IMR-90 (cell line): ENCODE measurements around the gene CYB5R3. TPM values are rescaled to one million over a fixed set of nuclear protein-coding genes. Genes with fewer than 3 reads are reported as not detected.
"Not testable (repeated sequence)": the region's sequence is repeated elsewhere in the genome, so short reads cannot be mapped to it uniquely, and the experiment has no call there.

Experiments used
- ATAC-seq: fragments of 200-7000 bp; cut with Tn5 transposase; 2 replicates; pipeline ENCODE4 v1.9.1; 2020; ENCODE audit warnings: low read depth, mild to moderate bottlenecking, moderate library complexity
- BruUV-seq: library from RNA; stranded (reverse); fragments of 400-500 nt; replicated peaks from 2 replicates; lab custom pipeline; 2021; lab: Mats Ljungman, UMichigan
- CTCF ChIA-PET: fragments of 300-600 bp; formaldehyde crosslinking; extraction: SDS; loops from one replicate; lab custom pipeline; 2021; ENCODE audit warnings: antibody characterized with exemption; lab: Yijun Ruan, JAX
- POLR2A ChIA-PET: fragments of 300-600 bp; sonication (Branson Sonifier 250); formaldehyde crosslinking; loops from one replicate; lab custom pipeline; 2022; ENCODE audit warnings: antibody characterized with exemption; ENCODE audit not compliant: unreplicated experiment; lab: Charles Lee
- DNase-seq: peaks from one replicate; pipeline ENCODE4 v3.0.0; 2013
- H2AFZ ChIP-seq: replicated peaks from 2 replicates; pipeline ENCODE3; 2013; ENCODE audit warnings: low read length, mild to moderate bottlenecking; ENCODE audit not compliant: poor library complexity
- H2AK5ac ChIP-seq: 2 replicates; pipeline ENCODE4 v1.6.1; 2013; ENCODE audit warnings: low read depth, low read length, inconsistent platforms
- H2AK9ac ChIP-seq: replicated peaks from 2 replicates; pipeline ENCODE3; 2013; ENCODE audit warnings: mild to moderate bottlenecking, low read depth, low read length, moderate library complexity; ENCODE audit not compliant: poor library complexity
- H2BK120ac ChIP-seq: 2 replicates; pipeline ENCODE4 v1.6.1; 2013; ENCODE audit warnings: low read depth, low read length, inconsistent platforms
- H2BK15ac ChIP-seq: 3 replicates; pipeline ENCODE4 v1.6.1; 2013; ENCODE audit warnings: low read depth, low read length, inconsistent platforms
- H2BK20ac ChIP-seq: 2 replicates; pipeline ENCODE4 v1.6.1; 2013; ENCODE audit warnings: low read depth, mild to moderate bottlenecking, inconsistent platforms, low read length, moderate library complexity
- H2BK5ac ChIP-seq: 2 replicates; pipeline ENCODE4 v1.6.1; 2013; ENCODE audit warnings: mild to moderate bottlenecking, low read depth, low read length, inconsistent platforms; ENCODE audit not compliant: poor library complexity, severe bottlenecking
- H3K14ac ChIP-seq: replicated peaks from 2 replicates; pipeline ENCODE4 v1.6.1; 2013; ENCODE audit warnings: low read depth, low read length, inconsistent platforms
- H3K18ac ChIP-seq: 2 replicates; pipeline ENCODE4 v1.6.1; 2013; ENCODE audit warnings: low read depth, low read length, control low read depth
- H3K23ac ChIP-seq: 2 replicates; pipeline ENCODE4 v1.6.1; 2013; ENCODE audit warnings: low read depth, low read length, inconsistent platforms
- H3K27ac ChIP-seq: 2 replicates; pipeline ENCODE4 v1.5.1; 2013; ENCODE audit warnings: mild to moderate bottlenecking, control low read depth, low read length; ENCODE audit not compliant: insufficient read depth
- H3K27me3 ChIP-seq: 2 replicates; pipeline ENCODE4 v1.6.1; 2013; ENCODE audit warnings: low read length; ENCODE audit not compliant: control insufficient read depth, insufficient read depth
- H3K36me3 ChIP-seq: 2 replicates; pipeline ENCODE4 v1.6.1; 2013; ENCODE audit warnings: low read length, mixed read lengths; ENCODE audit not compliant: control insufficient read depth, insufficient read depth
- H3K4ac ChIP-seq: 2 replicates; pipeline ENCODE4 v1.6.1; 2013; ENCODE audit warnings: low read depth, low read length, inconsistent platforms
- H3K4me1 ChIP-seq: 2 replicates; pipeline ENCODE4 v1.6.1; 2013; ENCODE audit warnings: low read length, mixed read lengths; ENCODE audit not compliant: control insufficient read depth, insufficient read depth
- H3K4me2 ChIP-seq: 2 replicates; pipeline ENCODE4 v1.6.1; 2013; ENCODE audit warnings: low read depth, mild to moderate bottlenecking, control low read depth, low read length, moderate library complexity
- H3K4me3 ChIP-seq: 2 replicates; pipeline ENCODE4 v1.5.1; 2013; ENCODE audit warnings: low read depth, mild to moderate bottlenecking, control low read depth, low read length, moderate library complexity; ENCODE audit not compliant: insufficient read depth
- H3K56ac ChIP-seq: 2 replicates; pipeline ENCODE4 v1.6.1; 2013; ENCODE audit warnings: low read length, inconsistent platforms; ENCODE audit not compliant: insufficient read depth; ENCODE audit errors: extremely low read depth
- H3K79me1 ChIP-seq, 2 experiments: 2 replicates each; pipeline ENCODE4 v1.6.1; 2013; ENCODE audit warnings: low read length in 2 of 2, inconsistent platforms in 1 of 2, low read depth in 1 of 2
- H3K9ac ChIP-seq: 2 replicates; pipeline ENCODE4 v1.6.1; 2013; ENCODE audit warnings: low read depth, low read length, control low read depth
- H3K9me1 ChIP-seq: 2 replicates; pipeline ENCODE4 v1.6.1; 2013; ENCODE audit warnings: low read length, inconsistent platforms; ENCODE audit not compliant: insufficient read depth
- H3K9me3 ChIP-seq: 2 replicates; pipeline ENCODE4 v1.6.1; 2013; ENCODE audit warnings: low read length; ENCODE audit not compliant: control insufficient read depth, insufficient read depth
- H4K20me1 ChIP-seq: 2 replicates; pipeline ENCODE4 v1.6.1; 2013; ENCODE audit warnings: low read length, inconsistent platforms; ENCODE audit not compliant: insufficient read depth
- H4K5ac ChIP-seq: 2 replicates; pipeline ENCODE4 v1.6.1; 2013; ENCODE audit warnings: mild to moderate bottlenecking, low read depth, low read length, control low read depth
- H4K8ac ChIP-seq, 2 experiments: 2 replicates each; pipeline ENCODE4 v1.6.1; 2013; ENCODE audit warnings: low read depth in 2 of 2, low read length in 2 of 2, control low read depth in 1 of 2, inconsistent platforms in 1 of 2
- H4K91ac ChIP-seq: 2 replicates; pipeline ENCODE4 v1.6.1; 2013; ENCODE audit warnings: low read depth, low read length, inconsistent platforms; ENCODE audit not compliant: insufficient read depth
- WGBS, 2 experiments: methylation state at CpG; one replicate each; pipeline versions ENCODE4 v1.1.5 to v1.1.7; 2013; ENCODE audit warnings: missing lambda C conversion rate in 2 of 2; ENCODE audit not compliant: insufficient read length in 1 of 2; ENCODE audit errors: extremely low coverage in 2 of 2; 5-methylcytosine and 5-hydroxymethylcytosine counted together
- dilution Hi-C: fragments of 300-500 bp; cut with HindIII; formaldehyde crosslinking; loops from one replicate; pipeline ENCODE4 v1.14.3; 2018; ENCODE audit warnings: low sequenced_read_pairs; ENCODE audit not compliant: unreplicated experiment
- in situ Hi-C: fragments of 300-500 bp; cut with MboI; formaldehyde crosslinking; loops from 3 replicates; pipeline ENCODE4 v1.14.3; 2019; ENCODE audit warnings: low sequenced_read_pairs, inconsistent platforms, mixed read lengths
- intact Hi-C: fragments of 100-400 bp; cut with micrococcal nuclease; formaldehyde crosslinking; loops from 2 replicates; pipeline ENCODE4 v1.10.0; 2022
- polyA plus RNA-seq, 3 experiments: library from polyadenylated mRNA; depleted of rRNA; stranded (reverse); fragments of >200 nt; gene quantifications; 2 replicates each; pipeline ENCODE4 v1.2.3, GENCODE V29; 2012; ENCODE audit warnings: low replicate concordance in 1 of 3
- total RNA-seq: library from RNA; depleted of rRNA; stranded (reverse); fragments of >200 nt; gene quantifications from 2 replicates; pipeline ENCODE4 v1.2.3, GENCODE V29; 2012

CYB5R3 gene
- total and polyA plus RNA-seq, 2 of the 4 experiments (the other 2 are of a cell fraction): 44.1 to 362 TPM

- H3K56ac ChIP-seq, H3K4me2 ChIP-seq, H2BK20ac ChIP-seq, BruUV-seq, H2AK5ac ChIP-seq, H3K9me1 ChIP-seq, H2BK120ac ChIP-seq, H2BK15ac ChIP-seq, CTCF ChIA-PET, H2BK5ac ChIP-seq, H3K27me3 ChIP-seq, H3K9ac ChIP-seq, DNase-seq, H3K23ac ChIP-seq, H3K18ac ChIP-seq, H4K20me1 ChIP-seq, H4K5ac ChIP-seq, ATAC-seq, in situ Hi-C loops, H2AFZ ChIP-seq, H3K4ac ChIP-seq, POLR2A ChIA-PET, H2AK9ac ChIP-seq, H3K14ac ChIP-seq, dilution Hi-C loops, intact Hi-C loops, H3K9me3 ChIP-seq, H4K91ac ChIP-seq, H3K4me1 ChIP-seq, H3K27ac ChIP-seq, H3K79me1 ChIP-seq, H4K8ac ChIP-seq, H3K4me3 ChIP-seq: not testable (repeated sequence)
- H3K36me3 ChIP-seq: peaks cover 21% of the 10 kb centered on the region
- 100% methylated on average over 1 of the region's 12 CpGs; no CpG with 5 or more reads in 1 of the 2 experiments for WGBS, 2 experiments
These were observed 78.1 kb downstream of the CYB5R3 start for GRCh38 chr22:42571068-42571467.

- DNase-seq, H2BK5ac ChIP-seq, H3K79me1 ChIP-seq, H4K91ac ChIP-seq, dilution Hi-C loops, H2AK9ac ChIP-seq, CTCF ChIA-PET, H3K23ac ChIP-seq, ATAC-seq, in situ Hi-C loops, H2BK120ac ChIP-seq, BruUV-seq, H4K8ac ChIP-seq, H4K20me1 ChIP-seq, H3K27ac ChIP-seq, intact Hi-C loops, H3K9me1 ChIP-seq, H3K4ac ChIP-seq, H3K4me1 ChIP-seq, H2BK15ac ChIP-seq, H3K56ac ChIP-seq, POLR2A ChIA-PET, H3K4me3 ChIP-seq, H2BK20ac ChIP-seq, H2AK5ac ChIP-seq, H2AFZ ChIP-seq, H4K5ac ChIP-seq, H3K27me3 ChIP-seq, H3K9me3 ChIP-seq, H3K14ac ChIP-seq, H3K4me2 ChIP-seq, H3K9ac ChIP-seq, H3K18ac ChIP-seq: not testable (repeated sequence)
- H3K36me3 ChIP-seq: peaks cover 22% of the 10 kb centered on the region
- no CpG with 5 or more reads among the region's 9 CpGs for WGBS, 2 experiments
These were observed 78.6 kb downstream of the CYB5R3 start for GRCh38 chr22:42570580-42570979.
